Bronchial epithelial cell (primary cell): ENCODE data around the gene ATP11B. TPM values are rescaled to one million over a fixed set of nuclear protein-coding genes. Genes with fewer than 3 reads are reported as not detected.

Experiments
- DNase-seq: peaks from one replicate; pipeline ENCODE4 v3.0.0-alpha.2; 2010; ENCODE audit warnings: low read depth
- FAIRE-seq: peaks from 2 replicates; lab custom pipeline; 2011; peaks lifted over from hg19 to GRCh38; lab: Jason Lieb, UNC
- H3K27me3 ChIP-seq: 2 replicates; pipeline ENCODE4 v1.5.1; 2011; ENCODE audit warnings: low read length; ENCODE audit not compliant: control insufficient read depth, insufficient read depth
- H3K36me3 ChIP-seq: 2 replicates; pipeline ENCODE4 v1.5.1; 2011; ENCODE audit warnings: low read length; ENCODE audit not compliant: control insufficient read depth, insufficient read depth
- H3K4me3 ChIP-seq: 2 replicates; pipeline ENCODE4 v1.5.1; 2011; ENCODE audit warnings: mild to moderate bottlenecking, low read depth, low read length, control low read depth
- total RNA-seq: library from RNA; depleted of rRNA; stranded (reverse); fragments of >200 nt; gene quantifications from 2 replicates; pipeline ENCODE4 v1.2.1, GENCODE V29; 2014
- TF ChIP-seq, protein P1 (sequence below): IDR thresholded peaks from 2 replicates; pipeline ENCODE4 v1.5.1; 2011; ENCODE audit warnings: mild to moderate bottlenecking, moderate library complexity, low read length, control low read depth, inconsistent platforms; ENCODE audit not compliant: insufficient read depth, severe bottlenecking

The ATP11B gene
- total RNA-seq, 1 donor from 2014 or later, result 72.4 TPM

DNA sequence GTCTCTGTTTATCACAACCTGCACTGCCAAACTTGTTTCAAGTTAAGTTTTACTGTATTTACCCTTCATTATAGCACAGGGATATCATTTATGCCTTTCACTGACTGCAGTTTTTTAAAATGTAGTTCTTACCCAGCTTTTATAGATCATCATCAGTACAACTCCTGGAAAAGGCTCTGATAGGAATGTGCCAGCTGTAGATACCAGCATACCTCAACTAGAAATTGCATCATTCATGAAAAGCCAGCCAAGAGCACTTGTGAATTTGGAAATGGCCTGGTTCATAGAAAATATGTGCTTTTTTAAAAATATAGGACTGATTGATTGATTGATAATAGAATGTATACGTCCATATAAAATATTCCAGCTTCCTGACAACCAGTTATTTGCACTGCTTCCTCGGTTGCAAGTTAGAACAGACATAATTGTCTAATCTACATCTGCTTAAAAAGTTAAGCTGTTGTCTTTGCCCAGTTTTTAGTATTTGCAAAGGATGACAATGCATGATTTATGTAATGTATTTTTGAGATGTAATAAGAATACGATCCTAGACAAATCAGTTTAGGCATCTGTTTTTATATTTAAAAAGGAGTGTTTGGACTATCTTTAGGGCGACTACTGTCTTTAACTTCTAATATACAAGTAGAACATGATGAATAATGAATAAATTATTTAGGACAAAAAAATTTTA lies 128.5 kb downstream of the ATP11B start:
- H3K4me3 ChIP-seq, result no peak overlapping the region
- DNase-seq, result no peak
- no peaks in the 10 kb centered on the region for H3K27me3 ChIP-seq
- FAIRE-seq, result no peak
- TF ChIP-seq, protein P1, sequence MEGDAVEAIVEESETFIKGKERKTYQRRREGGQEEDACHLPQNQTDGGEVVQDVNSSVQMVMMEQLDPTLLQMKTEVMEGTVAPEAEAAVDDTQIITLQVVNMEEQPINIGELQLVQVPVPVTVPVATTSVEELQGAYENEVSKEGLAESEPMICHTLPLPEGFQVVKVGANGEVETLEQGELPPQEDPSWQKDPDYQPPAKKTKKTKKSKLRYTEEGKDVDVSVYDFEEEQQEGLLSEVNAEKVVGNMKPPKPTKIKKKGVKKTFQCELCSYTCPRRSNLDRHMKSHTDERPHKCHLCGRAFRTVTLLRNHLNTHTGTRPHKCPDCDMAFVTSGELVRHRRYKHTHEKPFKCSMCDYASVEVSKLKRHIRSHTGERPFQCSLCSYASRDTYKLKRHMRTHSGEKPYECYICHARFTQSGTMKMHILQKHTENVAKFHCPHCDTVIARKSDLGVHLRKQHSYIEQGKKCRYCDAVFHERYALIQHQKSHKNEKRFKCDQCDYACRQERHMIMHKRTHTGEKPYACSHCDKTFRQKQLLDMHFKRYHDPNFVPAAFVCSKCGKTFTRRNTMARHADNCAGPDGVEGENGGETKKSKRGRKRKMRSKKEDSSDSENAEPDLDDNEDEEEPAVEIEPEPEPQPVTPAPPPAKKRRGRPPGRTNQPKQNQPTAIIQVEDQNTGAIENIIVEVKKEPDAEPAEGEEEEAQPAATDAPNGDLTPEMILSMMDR, result no peak
- H3K36me3 ChIP-seq, result no peaks in the 10 kb centered on the region

DNA sequence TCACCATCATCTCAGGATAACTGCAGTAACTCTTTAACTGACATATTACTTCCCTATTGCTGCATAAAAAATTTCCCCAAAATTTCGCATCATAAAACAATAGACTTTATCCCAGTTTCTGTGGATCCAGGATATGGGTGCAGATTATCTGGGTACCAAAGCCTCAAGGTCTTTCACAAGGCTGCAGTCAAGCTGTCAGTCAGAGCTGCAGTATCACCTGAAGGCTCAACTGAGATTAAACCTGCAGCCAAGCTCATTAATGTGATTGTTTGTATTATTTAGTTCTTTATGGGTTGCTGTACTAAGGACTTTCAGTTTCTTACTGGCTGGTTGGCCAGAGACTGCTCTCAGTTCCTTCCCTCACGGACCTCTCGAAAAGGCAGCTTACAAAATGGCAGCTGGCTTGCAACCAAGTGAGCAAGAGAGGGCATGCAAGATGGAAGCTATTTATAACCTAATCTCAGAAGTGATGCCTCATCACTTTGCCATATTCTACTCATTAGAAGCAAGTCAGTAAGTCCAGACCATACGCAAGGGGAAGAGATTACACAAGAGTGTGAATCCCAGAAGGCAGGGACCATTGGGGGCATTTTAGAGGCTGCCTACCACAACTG lies 132.1 kb downstream of the ATP11B start:
- H3K27me3 ChIP-seq, result no peaks in the 10 kb centered on the region
- FAIRE-seq, result peak; percentile 13
- TF ChIP-seq, protein P1, result no peak
- no peaks in the 10 kb centered on the region for H3K36me3 ChIP-seq
- no peak overlapping the region for H3K4me3 ChIP-seq
- DNase-seq, result peak; percentile 95

DNA sequence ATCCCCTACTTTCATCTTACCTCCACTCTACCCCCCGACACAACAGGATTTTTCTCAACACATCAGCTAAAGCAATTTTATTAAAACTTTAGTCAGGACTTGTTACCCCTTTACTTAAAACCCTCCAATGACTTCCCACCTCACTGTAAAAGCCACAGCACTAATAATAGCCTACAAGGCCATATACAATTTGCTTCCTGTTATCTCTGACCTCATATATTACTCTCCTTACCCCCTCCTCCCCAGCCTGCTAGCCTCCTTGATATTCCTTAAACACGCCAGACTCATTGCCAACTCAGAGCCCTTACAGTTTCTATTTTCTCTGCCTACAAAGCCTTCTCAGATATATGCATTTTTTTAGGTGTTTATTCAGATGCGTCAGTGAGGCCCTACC lies 132.6 kb downstream of the ATP11B start:
- H3K36me3 ChIP-seq, result no peaks in the 10 kb centered on the region
- H3K27me3 ChIP-seq, result no peaks in the 10 kb centered on the region
- TF ChIP-seq, protein P1, result no peak
- DNase-seq (no peak), FAIRE-seq (no peak)
- H3K4me3 ChIP-seq, result no peak overlapping the region

GRCh38 chr3:182935803-182936202 lies 142.5 kb downstream of the ATP11B start:
- FAIRE-seq (no peak), DNase-seq (no peak)
- TF ChIP-seq, protein P1, result no peak
- H3K4me3 ChIP-seq, result no peak overlapping the region
- no peaks in the 10 kb centered on the region for H3K27me3 ChIP-seq
- H3K36me3 ChIP-seq, result no peaks in the 10 kb centered on the region

- Histone ChIP-seq H3K27me3 (no peaks in the 10 kb centered on the region), H3K4me3 (no peak overlapping the region), H3K36me3 (no peaks in the 10 kb centered on the region)
- no peak for DNase-seq
- FAIRE-seq, result no peak
- TF ChIP-seq, protein P1, result no peak
Observed at GRCh38 chr3:182936239-182936917, 143.1 kb downstream of the ATP11B start.
